Esophagus squamous epithelium (tissue), 5 donors: ENCODE measurements around the gene CPS1. TPM values are rescaled to one million over a fixed set of nuclear protein-coding genes. Genes with fewer than 3 reads are reported as not detected.

Source experiments
- DNase-seq: peaks from one replicate; lab custom pipeline; 2025; lab: John Stamatoyannopoulos, UW
- H3K27ac ChIP-seq, 4 donors: fragments of 200-600 bp; sonication (generic); one replicate each; pipeline ENCODE4 v1.5.1; 2016 to 2019; ENCODE audit warnings: mild to moderate bottlenecking in 1 of 4
- H3K27me3 ChIP-seq, 4 donors: fragments of 200-600 bp; sonication (generic); 1 replicate in 3 of 4; 2 replicates in 1 of 4; pipeline versions ENCODE4 v1.5.1 to v1.6.0; 2017 to 2021; ENCODE audit warnings: antibody characterized with exemption in 1 of 4
- H3K36me3 ChIP-seq, 3 donors: fragments of 200-600 bp; sonication (generic); one replicate each; pipeline ENCODE4 v1.5.1; 2016 to 2019
- H3K4me1 ChIP-seq, 3 donors: fragments of 200-600 bp; sonication (generic); one replicate each; pipeline ENCODE4 v1.5.1; 2017 to 2019
- H3K4me3 ChIP-seq, 4 donors: fragments of 200-600 bp; sonication (generic); 1 replicate in 3 of 4; 2 replicates in 1 of 4; pipeline ENCODE4 v1.5.1; 2016 to 2019; ENCODE audit warnings: mild to moderate bottlenecking in 2 of 4, moderate library complexity in 1 of 4
- H3K9me3 ChIP-seq, 3 donors: fragments of 200-600 bp; sonication (generic); one replicate each; pipeline ENCODE4 v1.5.1; 2016 to 2019
- CTCF ChIP-seq, 6 experiments: fragments of 450-650 bp in 4 of 6; fragments of 200-600 bp in 2 of 6; sonication (generic) in 2 of 6; IDR thresholded peaks; one replicate each; pipeline ENCODE4 v1.5.1; 2016 to 2019; ENCODE audit warnings: antibody characterized with exemption in 6 of 6, mild to moderate bottlenecking in 4 of 6, moderate library complexity in 4 of 6
- POLR2A ChIP-seq, 4 donors: fragments of 450-650 bp; IDR thresholded peaks; one replicate each; pipeline ENCODE4 v1.6.1; 2017; ENCODE audit warnings: antibody characterized with exemption in 4 of 4, mild to moderate bottlenecking in 4 of 4, moderate library complexity in 3 of 4
- WGBS, 2 donors: methylation state at CpG; one replicate each; pipeline ENCODE4 v1.1.5; 2018; 5-methylcytosine and 5-hydroxymethylcytosine counted together
- intact Hi-C: fragments of 100-400 bp; cut with DNase I; formaldehyde crosslinking; loops from one replicate; pipeline ENCODE4 v1.15.0; 2022
- total RNA-seq, 4 donors: library from RNA; depleted of rRNA; stranded (reverse); fragments of >200 nt; gene quantifications; one replicate each; pipeline ENCODE4 v1.1.0, GENCODE V29; 2016
- donor health status: DM: yes; HTN: yes; CAD: no.

Gene CPS1
- total RNA-seq, 4 donors from 2014 or later = 2.2 to 8.9 (median 4.3) TPM

GRCh38 chr2:210647151-210647550 lies 90.8 kb downstream of the CPS1 start:
- Histone ChIP-seq H3K9me3 (no peaks in the 10 kb centered on the region), H3K27ac (no peak overlapping the region), H3K4me1 (no peaks in the 10 kb centered on the region), H3K27me3 (no peaks in the 10 kb centered on the region), H3K36me3 (no peaks in the 10 kb centered on the region), H3K4me3 (no peak overlapping the region)
- no peak for DNase-seq
- no peak for TF ChIP-seq POLR2A (IDR thresholded peaks at IDR 0.05)
- TF ChIP-seq CTCF (IDR thresholded peaks at IDR 0.05) = no peak
- intact Hi-C loops = no loop called here

- Histone ChIP-seq H3K36me3 (no peaks in the 10 kb centered on the region), H3K9me3 (no peaks in the 10 kb centered on the region)
Measured at GRCh38 chr2:210654091-210654490, 97.7 kb downstream of the CPS1 start.

GRCh38 chr2:210655229-210655975 lies 99.0 kb downstream of the CPS1 start:
- no peak for TF ChIP-seq CTCF (IDR thresholded peaks at IDR 0.05)
- TF ChIP-seq POLR2A (IDR thresholded peaks at IDR 0.05) = no peak
- 33 to 35% methylated on average over 3 of the region's 3 CpGs for WGBS, 2 donors

More at GRCh38 chr2:210654091-210654490, 97.7 kb downstream of the CPS1 start:
- intact Hi-C loops = no loop called here
- H3K27me3 ChIP-seq = no peaks in the 10 kb centered on the region
- 61 to 82% methylated on average over 1 of the region's 1 CpG for WGBS, 2 donors
- TF ChIP-seq CTCF (IDR thresholded peaks at IDR 0.05) = no peak
- TF ChIP-seq POLR2A (IDR thresholded peaks at IDR 0.05) = no peak
- H3K27ac ChIP-seq = no peak overlapping the region
- H3K4me1 ChIP-seq = no peaks in the 10 kb centered on the region
- H3K4me3 ChIP-seq = no peak overlapping the region
- DNase-seq = no peak

GRCh38 chr2:210657874-210658273 lies 101.5 kb downstream of the CPS1 start:
- TF ChIP-seq CTCF (IDR thresholded peaks at IDR 0.05) = no peak
- no peak for TF ChIP-seq POLR2A (IDR thresholded peaks at IDR 0.05)
- WGBS, 2 donors = 67 to 80% methylated on average over 1 of the region's 1 CpG
- Histone ChIP-seq H3K27me3 (no peaks in the 10 kb centered on the region), H3K9me3 (no peaks in the 10 kb centered on the region), H3K4me1 (no peaks in the 10 kb centered on the region), H3K27ac (no peak overlapping the region), H3K36me3 (no peaks in the 10 kb centered on the region), H3K4me3 (no peak overlapping the region)
- intact Hi-C loops = no loop called here
- DNase-seq = no peak

More at GRCh38 chr2:210655229-210655975, 99.0 kb downstream of the CPS1 start:
- Histone ChIP-seq H3K36me3 (no peaks in the 10 kb centered on the region), H3K27me3 (no peaks in the 10 kb centered on the region), H3K4me1 (no peaks in the 10 kb centered on the region), H3K27ac (no peak overlapping the region), H3K9me3 (no peaks in the 10 kb centered on the region), H3K4me3 (no peak overlapping the region)
- intact Hi-C loops = no loop called here
- DNase-seq = no peak

GRCh38 chr2:210660751-210661150 lies 104.4 kb downstream of the CPS1 start:
- no peaks in the 10 kb centered on the region for H3K36me3 ChIP-seq
- H3K27ac ChIP-seq = no peak overlapping the region
- no peak for TF ChIP-seq CTCF (IDR thresholded peaks at IDR 0.05)
- no peak for TF ChIP-seq POLR2A (IDR thresholded peaks at IDR 0.05)
- DNase-seq = no peak
- intact Hi-C loops = no loop called here
- H3K27me3 ChIP-seq = no peaks in the 10 kb centered on the region
- H3K9me3 ChIP-seq = no peaks in the 10 kb centered on the region
- H3K4me1 ChIP-seq = no peaks in the 10 kb centered on the region
- no peak overlapping the region for H3K4me3 ChIP-seq
